Middle frontal gyrus (tissue), 1 donor: ENCODE measurements around the gene FOXP1.

Source experiments
- DNase-seq: peaks from one replicate; pipeline ENCODE4 v3.0.0-alpha.2; 2015; ENCODE audit warnings: low spot score; ENCODE audit errors: extremely low spot score

Gene FOXP1

DNA sequence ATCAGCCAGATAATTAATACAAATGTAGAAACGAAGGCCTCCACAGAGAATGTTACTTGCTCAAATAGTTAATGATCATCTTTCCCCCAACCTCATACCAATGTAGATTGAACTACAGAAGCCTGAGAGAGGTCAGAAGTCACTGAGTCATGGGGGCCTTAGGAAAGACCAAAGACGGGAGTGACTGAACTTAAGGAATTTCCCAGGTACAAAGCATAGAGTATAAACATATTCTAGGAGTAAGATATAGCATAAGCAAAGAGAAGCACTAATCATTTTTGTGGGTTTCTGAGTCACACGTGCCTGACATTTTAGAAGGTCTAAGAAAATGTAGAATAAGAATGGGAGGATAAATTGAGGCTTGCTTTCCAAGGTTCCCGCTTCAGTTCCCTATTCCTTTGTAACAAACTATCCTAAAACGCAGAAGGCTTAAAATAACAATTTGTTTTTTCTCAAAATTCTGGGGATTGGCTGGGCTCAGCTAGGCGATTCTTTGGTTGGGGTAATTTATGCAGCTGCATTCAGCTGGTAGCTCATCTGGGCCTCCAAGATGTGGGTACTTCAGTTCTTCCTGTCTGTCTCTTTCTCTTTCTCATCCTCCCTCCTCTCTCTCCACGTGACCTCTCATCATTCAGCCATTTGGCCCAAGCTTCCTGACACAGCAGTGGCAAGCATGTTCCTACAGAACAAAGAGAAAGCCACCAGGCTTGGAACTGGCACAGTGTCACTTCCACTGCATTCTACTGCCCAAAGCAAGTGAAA lies 422.6 kb downstream of the FOXP1 start:
- DNase-seq, result no peak

DNA sequence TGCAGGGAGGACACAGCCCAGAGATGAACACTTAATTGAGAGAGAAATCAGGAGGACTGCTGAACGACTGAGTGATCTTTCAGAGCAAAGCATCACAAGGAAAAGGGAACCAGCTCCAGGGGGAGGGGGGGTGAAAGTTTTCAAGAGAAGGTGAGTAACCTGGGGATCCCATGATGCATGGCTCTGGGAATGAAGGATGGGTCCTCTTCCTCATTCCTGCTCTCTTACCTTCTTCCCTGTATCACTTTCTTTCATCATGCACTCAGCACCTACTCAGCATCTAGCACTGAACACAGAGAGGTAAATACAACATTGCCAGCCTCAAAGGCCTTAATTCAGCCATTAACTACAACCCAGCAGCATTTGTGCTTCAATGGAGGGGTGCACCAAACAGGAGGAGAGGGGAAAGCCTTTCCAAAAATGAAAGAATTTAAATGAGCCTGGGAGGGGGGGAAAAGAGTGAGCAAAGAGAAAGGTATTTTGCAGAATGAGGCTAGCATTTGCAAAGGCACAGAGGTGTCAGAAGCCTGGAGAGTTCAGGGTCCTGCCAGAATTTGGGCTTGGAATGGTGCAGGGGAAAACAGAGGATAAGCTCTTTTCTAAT lies 427.4 kb downstream of the FOXP1 start:
- no peak for DNase-seq

DNA sequence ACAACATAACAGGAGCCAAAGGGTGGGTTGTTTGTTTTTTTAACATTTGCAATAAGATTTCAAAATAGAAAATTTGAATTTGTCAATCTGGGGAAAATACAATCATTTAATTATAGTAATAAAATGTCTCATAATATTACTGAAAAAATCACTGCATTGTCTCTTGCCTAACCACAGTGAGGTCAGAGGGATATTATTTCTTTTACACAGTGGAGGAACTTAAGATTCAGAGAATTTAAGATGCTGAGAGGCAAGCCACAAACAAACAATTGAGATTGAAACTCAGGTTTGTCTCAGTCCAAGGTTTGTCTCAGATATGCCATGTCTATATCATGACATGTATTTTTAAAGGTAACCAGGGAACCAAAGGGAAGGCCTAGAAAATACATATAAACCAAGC lies 428.7 kb downstream of the FOXP1 start:
- no peak for DNase-seq

DNA sequence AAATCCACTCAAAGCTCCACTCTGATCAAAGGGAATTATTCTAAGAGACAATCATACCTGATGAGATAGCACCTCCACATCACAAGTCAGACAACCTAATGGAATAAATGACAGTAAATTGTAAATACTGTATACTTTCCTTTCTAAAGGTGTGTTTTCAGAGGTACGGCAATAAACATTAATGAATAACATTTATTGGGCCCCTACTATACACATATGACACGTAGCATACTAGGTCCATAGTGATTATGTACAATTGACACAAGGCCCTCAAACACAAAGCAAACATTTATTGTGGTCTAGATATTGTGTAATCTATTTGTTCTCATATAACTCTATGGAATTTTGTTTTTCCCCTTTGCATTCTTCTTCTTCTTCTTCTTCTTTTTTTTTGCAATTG lies 429.8 kb downstream of the FOXP1 start:
- no peak for DNase-seq

DNA sequence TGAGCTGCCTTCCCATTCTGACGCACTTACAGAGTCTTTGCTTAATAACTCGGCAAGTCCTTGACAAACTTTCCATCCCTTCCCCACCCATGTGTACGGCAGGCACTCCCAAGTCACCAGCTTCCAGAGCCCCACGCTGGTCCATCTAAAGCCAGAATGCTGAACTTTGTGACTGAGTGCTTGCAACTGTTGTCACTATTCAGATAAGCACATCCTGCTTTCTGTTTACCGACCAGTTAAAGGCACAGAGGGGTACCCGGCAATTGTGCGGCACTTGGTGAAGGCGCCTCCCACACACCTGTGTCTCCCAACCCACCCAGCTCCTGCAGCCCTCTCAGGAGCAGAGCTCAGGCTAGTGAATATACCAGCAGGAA lies 430.6 kb downstream of the FOXP1 start:
- DNase-seq, result no peak

DNA sequence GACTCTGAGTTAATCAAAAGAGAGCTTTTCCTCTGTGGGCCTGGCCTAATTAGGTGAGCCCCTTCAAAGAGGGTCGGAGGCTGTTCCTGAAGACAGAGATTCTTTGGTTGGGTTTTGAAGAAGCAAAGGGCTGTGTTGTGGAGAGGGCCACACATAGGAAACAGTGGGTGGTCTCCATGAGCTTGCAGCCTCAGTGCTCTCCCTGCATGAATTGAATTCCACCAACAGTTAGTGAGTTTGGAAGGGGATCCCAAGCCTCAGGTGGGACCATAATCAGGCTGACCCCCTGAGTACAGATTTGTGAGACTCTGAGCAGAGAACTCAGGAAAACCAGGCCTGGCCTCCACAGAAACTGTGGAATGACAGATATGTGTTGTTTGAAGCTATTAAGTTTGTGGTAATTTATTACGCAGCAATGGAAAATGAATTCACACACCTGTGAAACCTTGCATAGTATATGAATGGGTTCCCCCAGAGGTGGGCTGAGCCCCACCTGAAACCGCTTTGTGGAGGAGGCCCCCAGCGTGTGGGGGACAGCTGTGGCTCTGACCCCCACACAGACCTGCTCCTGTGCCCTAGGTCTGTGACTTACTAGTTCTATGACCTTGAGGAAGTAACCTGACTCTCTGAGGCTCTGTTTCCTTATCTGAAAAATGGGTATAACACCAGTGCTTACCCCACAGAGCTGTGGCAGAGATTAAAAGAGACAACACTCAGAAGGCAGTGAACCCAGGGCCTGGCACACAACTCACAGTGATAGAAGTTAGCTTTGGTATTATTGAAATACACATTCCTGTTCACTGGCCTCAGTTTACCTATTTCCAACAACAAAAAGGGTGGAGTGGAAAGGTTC lies 431.3 kb downstream of the FOXP1 start:
- DNase-seq, result no peak

DNA sequence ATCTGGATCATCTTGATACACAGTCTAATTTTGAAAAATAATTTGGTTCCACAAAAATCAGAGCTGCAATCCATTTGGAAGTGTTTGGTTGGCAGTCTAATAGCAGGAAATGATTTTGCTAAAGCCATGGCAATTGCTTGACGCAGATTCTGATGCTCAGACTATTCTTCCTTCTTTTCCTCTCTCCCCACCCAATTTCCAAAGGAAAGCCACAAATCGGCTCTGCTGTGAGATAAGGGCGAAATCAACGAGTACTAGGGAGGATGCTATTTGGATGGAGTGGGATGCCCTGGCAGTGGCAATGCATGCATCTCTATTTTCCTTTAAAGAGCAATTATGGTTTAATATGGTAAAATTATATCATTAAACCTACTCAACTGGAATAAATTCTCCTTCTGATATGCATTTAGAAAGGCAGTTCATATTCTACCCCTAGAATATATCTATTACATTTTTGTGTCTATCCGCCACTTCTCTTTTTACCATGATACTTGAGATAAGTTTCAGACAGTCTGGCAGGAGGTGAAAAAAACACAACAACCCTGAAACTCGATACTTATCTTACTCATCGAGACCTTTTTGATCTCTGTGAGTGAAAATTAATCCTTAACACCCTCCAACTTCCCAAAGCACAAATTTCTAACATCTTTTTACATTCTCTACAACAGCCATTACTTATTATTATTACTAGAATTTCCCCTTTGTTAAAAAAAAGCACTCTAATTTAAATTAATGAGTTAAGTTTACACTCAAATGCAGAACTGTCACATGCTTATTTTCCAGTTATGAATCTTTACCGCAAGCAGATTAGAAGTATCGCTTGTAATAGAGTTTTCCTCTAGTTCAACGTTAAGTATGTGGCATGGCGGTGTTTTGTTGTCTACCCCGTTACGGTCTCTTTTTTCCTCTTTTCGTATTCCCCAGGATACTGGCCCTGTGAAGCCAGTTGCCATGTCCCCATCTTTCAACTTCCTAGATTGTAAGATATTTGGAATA lies 433.3 kb downstream of the FOXP1 start:
- DNase-seq, result no peak

DNA sequence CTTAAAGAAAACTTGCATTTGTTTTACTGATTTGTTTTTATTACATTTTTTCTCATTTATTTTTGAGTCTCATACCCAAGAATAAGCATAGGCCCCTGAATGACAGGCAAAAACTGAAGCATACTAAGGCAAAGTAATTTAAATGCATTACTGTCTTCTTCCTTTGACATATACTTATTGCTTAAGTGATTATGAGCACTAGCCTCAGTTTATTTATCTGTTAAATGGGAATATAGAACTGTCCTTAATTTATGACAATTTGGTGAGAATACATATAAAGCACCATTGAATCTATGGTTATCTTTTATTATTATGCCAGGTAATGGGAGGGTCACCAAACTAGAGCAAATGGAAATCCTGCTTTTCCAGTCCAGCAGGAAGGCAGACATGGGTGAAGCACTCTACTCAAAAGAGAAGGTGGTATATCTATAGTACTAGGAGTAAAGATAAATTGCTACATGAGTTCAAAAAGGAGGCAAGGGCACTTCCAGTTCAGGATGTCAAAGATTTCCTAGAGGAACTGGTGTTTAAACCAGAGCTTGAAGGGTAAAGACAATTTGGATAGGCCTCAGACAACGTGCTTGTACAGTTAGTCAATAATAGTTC lies 435.0 kb downstream of the FOXP1 start:
- no peak for DNase-seq

DNA sequence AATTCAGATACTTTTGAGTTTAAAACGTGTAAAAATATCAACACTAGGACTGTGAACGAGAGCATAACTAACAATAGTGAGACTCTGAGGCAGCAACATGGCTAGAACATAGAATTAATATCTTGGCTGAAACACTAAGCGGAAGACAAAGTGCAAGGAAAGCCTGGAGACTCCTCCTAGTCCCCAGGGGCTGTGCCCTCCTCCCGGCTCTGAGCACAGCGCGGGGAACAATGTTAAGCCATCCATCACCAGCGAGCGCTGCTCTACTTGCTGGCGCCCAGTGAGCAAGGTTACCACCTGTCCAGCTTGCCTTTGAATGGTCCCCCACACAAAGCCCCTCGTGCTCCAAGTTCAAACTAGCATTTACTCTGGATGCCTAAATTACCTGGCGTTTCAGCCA lies 436.9 kb downstream of the FOXP1 start:
- DNase-seq, result no peak

DNA sequence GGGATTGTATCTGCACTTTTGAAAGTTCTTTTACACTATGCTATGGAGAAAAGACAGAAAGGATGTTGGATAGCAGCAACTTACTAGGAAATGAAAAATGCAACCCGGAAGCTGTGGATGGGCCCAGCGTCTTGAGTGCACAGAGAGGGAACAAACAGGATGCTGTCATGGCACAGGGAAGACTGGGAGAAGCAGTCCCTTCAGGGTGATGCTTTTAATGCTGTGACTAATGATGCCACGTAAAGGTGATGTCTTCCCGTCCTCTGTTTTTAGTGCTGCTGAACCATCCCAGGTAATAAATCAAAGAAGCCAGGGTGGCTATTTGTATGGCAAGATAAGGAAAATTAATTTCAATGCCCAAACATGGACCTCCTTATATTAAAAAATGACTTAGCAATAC lies 437.6 kb downstream of the FOXP1 start:
- no peak for DNase-seq

DNA sequence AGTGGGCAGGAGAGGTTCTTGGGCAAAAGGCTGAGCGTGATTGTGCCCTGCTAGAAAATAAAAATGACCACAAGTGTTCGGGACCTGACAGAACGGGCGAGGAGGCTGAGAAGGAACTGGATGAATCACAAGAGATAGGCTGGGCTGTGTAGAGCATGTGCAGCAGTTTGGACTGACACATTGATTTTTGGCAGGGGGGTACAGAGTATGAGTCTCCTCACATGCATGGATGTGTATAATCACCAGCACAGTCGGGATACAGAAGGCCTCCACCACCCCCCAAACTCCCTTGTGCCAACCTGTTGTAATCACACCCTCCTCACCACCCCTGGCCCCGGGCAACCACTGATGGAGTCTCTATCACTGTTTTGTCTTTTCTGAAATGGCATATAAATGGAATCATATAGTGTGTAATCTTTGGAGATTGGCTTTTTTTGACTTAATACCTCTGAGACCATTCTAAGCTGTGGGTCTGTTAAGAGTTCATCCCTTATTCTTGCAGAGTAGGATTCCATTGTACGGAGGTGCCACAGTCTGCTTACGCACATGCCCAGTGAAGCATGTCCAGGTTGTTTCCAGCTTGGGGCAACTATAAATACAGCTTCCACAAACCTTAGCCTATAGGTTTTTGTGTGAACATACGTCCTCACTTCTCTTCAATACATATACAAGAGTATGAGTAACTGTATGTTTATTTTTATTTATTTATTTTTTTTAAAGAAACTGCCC lies 438.8 kb downstream of the FOXP1 start:
- no peak for DNase-seq

DNA sequence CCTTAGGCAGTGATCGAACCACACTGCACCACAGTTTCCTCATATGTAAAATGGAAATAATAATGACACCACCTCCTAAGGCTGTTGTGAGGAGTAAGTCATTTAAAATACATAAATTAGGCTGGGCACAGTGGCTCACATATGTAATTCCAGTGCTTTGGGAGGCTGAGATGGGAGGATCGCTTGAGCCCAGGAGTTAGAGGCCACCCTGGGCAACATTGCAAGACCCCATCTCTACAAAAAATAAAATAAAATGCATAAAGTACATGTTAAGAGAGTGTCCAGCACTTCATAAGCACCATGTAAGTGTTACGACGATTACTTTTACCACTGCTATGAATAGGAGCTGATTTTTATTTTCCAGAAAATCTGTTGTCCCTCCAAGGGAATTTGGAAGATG lies 440.0 kb downstream of the FOXP1 start:
- DNase-seq, result no peak

DNA sequence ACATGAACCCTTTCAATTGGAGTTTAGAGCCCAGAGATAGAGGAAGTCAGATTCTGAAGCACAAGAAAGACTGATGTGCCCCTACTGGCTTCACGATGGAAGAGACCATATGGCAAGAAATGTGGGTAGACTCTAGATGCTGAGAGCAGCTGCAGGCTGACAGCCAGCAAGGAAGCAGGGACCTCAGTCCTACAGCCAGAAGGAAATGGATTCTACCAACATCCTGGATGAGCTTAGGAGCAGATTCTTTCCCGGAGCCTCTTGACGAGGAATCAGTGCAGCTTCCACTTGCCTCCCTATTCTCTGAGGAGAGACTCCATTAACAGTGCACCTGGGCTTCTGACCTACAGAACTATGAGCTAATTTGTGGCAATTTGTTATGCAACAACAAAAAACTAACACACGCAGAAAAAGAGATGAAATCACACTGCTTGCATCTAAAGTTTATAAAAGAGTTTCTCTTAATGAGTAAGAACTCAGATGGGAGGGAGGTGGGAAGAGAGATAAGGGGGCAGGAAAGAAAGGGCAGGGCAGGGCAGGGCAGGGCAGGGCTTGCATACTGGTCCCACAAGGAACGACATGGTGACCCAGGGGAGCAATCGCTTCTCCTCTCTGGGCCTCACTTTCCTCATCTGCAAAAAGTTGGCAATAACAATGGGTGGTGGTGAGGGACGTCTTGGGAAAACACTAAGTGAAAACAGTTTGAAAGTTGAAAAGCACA lies 440.9 kb downstream of the FOXP1 start:
- no peak for DNase-seq

DNA sequence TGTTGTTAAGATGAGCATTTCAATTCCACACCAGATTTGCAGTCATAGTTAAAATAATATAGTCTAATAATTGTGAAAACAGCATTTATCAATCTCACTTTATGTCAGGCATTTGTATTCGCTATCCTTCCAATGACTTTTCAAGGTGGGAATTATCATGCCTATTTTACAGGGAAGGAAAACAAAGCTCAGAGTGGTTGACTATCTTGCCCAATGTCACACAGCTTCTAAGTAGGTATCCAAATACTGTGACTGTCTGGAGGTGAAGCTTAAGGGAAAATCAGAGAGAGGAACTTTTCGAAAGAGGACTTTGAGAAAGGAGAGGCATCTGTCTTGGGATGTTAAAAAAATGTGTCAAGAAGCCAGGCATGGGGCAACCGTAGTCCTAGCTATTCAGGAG lies 443.1 kb downstream of the FOXP1 start:
- DNase-seq, result no peak

DNA sequence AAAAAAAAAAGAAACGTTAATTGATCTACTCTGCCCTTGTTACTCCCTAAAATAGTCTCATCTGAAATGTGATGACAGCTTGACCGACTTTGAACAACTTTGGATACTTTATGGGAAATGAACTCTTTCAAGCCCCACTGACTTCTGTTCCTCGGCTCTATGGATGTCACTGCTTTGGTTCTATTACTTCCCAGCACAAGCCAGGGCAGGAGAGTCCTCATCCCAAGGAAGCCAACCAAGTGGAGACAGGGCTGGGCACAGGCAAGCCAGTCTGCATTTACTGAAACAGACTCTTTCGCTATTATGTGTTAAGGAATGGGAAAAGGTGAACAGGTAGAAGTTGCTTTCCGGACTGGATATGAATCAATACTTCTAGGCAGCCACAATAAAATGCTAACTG lies 444.0 kb downstream of the FOXP1 start:
- DNase-seq, result no peak

DNA sequence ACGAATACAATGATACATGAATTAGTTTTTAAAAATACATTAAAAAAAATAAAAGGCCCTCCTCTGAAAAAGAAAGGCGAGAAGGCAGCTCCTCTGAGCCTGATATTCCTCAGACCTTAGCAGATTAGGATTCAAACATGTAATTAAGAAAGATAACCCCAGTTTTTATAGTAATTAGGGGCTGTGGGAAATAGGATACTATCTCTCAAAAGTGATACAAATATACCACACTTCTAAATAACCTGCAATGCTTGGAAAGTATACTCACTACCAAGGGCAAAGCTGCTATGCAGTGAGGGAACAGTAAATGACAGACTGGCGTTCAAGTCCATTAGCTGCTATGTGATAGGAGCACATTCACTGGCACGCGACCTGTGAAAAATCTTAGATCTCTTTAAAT lies 445.1 kb downstream of the FOXP1 start:
- DNase-seq, result no peak

DNA sequence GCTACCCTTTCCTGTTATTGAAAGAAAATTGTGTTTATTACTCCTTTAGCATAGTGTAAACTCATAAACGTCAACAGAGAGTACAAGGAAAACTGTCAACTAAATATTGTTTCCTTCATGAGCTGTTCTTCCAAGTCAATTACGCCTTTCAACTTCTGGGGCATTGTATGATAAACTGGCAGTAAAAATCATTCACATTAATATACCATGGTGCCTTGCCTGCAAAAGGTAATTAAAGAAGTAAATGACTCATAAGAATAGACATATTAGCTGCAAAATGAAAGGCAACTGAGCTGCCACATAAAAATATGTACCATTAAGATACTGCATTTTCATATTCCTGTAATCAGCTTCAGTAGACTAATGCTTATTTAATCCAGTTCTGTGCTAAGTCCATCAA lies 447.3 kb downstream of the FOXP1 start:
- DNase-seq, result no peak

DNA sequence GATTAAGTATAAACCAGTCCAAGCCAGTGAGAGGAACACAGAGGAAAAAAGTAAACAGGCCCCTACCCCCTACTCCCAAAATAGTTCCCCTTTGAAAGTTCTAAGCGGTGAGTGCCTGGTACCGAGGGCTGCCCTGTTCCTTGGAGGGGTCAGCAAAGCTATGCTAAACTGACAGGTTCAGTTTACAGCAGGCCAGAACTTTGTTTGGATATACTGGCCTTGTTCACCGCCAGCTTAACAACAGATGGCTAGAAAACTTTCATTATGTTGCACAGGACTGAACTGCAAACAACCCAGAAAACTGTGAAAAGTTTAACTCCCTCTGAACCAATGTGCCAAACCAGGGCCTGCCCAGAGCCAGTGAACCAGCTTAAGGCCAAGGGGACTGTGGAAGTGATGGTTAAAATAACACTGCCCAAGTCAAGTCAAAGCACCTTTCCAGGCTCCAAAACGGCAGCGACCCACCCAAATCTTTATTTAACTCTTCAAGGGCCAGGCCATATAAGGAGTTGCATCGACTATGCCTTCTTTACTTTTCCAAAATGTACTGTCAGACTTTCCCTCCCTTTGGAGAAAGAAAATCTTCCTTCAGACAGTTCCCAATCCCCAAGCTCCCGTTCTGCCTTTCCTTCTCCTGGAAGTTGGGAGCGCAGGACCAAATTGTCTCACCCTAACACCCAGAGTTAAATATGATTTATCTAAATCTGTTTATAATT lies 448.0 kb downstream of the FOXP1 start:
- DNase-seq, result no peak

DNA sequence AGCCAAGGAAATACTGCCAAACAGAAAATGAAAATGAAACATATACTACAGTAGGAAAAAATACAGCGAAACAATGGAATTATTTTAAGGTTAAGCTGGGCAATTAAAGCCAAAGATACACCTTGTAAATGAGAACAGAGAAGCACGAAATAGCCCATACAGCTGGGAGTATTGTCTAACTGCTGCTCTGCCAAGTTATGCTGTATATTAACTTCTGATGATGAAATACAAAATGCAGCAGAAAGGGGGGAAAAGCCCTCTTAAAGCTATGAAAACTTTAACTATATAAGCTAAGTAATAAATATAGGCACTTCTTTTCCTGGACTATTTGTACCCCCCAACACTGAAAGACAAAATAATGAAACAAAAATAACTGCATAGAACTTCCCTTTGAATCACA lies 449.0 kb downstream of the FOXP1 start:
- DNase-seq, result no peak
